GM23338 (cell line): ENCODE results near the gene MYO5B.

Experiments
- CREB1 ChIP-seq: fragments of 250-450 bp; sonication (Bioruptor Pico); IDR thresholded peaks from 2 replicates; pipeline ENCODE4 v1.5.0; 2020; ENCODE audit warnings: low read depth, mild to moderate bottlenecking, moderate library complexity
- CTCF ChIP-seq, 2 experiments: fragments of 200-600 bp in 1 of 2; sonication (generic) in 1 of 2; conservative IDR thresholded peaks; 2 replicates each; pipeline versions ENCODE4 v1.5.1 to v1.6.1; 2016 to 2017; ENCODE audit warnings: antibody characterized with exemption in 2 of 2, low read depth in 2 of 2, mild to moderate bottlenecking in 2 of 2, moderate library complexity in 1 of 2
- ETS1 ChIP-seq: IDR thresholded peaks from 2 replicates; pipeline ENCODE4 v1.6.1; 2016; ENCODE audit warnings: antibody characterized with exemption
- EZH2 ChIP-seq: fragments of 200-600 bp; sonication (generic); IDR thresholded peaks from one replicate; pipeline ENCODE4 v1.8.0; 2017; ENCODE audit warnings: antibody characterized with exemption, mild to moderate bottlenecking, low read depth; ENCODE audit not compliant: unreplicated experiment
- EZH2phosphoT487 ChIP-seq: fragments of 200-600 bp; sonication (generic); IDR thresholded peaks from one replicate; pipeline ENCODE4 v1.8.1; 2018; ENCODE audit warnings: antibody characterized with exemption; ENCODE audit not compliant: unreplicated experiment
- NANOG ChIP-seq: IDR thresholded peaks from 2 replicates; pipeline ENCODE4 v1.6.1; 2016; ENCODE audit warnings: antibody characterized with exemption, borderline replicate concordance
- POLR2AphosphoS5 ChIP-seq: IDR thresholded peaks from 2 replicates; pipeline ENCODE4 v1.6.1; 2016; ENCODE audit warnings: antibody characterized with exemption, low read depth
- REST ChIP-seq: IDR thresholded peaks from one replicate; pipeline ENCODE4 v1.6.1; 2018; ENCODE audit warnings: antibody characterized with exemption; ENCODE audit not compliant: unreplicated experiment
- STAT1 ChIP-seq: IDR thresholded peaks from one replicate; pipeline ENCODE4 v1.6.1; 2016; ENCODE audit warnings: antibody characterized with exemption; ENCODE audit not compliant: unreplicated experiment
- ZNF114 ChIP-seq: fragments of 250-450 bp; sonication (Bioruptor Pico); IDR thresholded peaks from 2 replicates; pipeline ENCODE4 v1.5.0; 2020; ENCODE audit warnings: mild to moderate bottlenecking, moderate library complexity
- ZNF331 ChIP-seq: fragments of 250-450 bp; sonication (Bioruptor Pico); IDR thresholded peaks from 2 replicates; pipeline ENCODE4 v1.5.0; 2020; ENCODE audit warnings: low read depth, mild to moderate bottlenecking, moderate library complexity
- TF ChIP-seq, protein P1 (sequence below): fragments of 250-450 bp; sonication (Bioruptor Pico); IDR thresholded peaks from 2 replicates; pipeline ENCODE4 v1.5.0; 2020; ENCODE audit warnings: mild to moderate bottlenecking, moderate library complexity

GRCh38 chr18:50113726-50114125, 81.2 kb downstream of the MYO5B start:
- TF ChIP-seq CTCF (conservative IDR thresholded peaks at IDR 0.05; ENCODE audit: low read depth in 2 of 2), result no peak
- TF ChIP-seq EZH2, result no peak
- TF ChIP-seq ETS1, result no peak
- TF ChIP-seq REST, result no peak
- no peak for TF ChIP-seq POLR2AphosphoS5
- TF ChIP-seq, protein P1, sequence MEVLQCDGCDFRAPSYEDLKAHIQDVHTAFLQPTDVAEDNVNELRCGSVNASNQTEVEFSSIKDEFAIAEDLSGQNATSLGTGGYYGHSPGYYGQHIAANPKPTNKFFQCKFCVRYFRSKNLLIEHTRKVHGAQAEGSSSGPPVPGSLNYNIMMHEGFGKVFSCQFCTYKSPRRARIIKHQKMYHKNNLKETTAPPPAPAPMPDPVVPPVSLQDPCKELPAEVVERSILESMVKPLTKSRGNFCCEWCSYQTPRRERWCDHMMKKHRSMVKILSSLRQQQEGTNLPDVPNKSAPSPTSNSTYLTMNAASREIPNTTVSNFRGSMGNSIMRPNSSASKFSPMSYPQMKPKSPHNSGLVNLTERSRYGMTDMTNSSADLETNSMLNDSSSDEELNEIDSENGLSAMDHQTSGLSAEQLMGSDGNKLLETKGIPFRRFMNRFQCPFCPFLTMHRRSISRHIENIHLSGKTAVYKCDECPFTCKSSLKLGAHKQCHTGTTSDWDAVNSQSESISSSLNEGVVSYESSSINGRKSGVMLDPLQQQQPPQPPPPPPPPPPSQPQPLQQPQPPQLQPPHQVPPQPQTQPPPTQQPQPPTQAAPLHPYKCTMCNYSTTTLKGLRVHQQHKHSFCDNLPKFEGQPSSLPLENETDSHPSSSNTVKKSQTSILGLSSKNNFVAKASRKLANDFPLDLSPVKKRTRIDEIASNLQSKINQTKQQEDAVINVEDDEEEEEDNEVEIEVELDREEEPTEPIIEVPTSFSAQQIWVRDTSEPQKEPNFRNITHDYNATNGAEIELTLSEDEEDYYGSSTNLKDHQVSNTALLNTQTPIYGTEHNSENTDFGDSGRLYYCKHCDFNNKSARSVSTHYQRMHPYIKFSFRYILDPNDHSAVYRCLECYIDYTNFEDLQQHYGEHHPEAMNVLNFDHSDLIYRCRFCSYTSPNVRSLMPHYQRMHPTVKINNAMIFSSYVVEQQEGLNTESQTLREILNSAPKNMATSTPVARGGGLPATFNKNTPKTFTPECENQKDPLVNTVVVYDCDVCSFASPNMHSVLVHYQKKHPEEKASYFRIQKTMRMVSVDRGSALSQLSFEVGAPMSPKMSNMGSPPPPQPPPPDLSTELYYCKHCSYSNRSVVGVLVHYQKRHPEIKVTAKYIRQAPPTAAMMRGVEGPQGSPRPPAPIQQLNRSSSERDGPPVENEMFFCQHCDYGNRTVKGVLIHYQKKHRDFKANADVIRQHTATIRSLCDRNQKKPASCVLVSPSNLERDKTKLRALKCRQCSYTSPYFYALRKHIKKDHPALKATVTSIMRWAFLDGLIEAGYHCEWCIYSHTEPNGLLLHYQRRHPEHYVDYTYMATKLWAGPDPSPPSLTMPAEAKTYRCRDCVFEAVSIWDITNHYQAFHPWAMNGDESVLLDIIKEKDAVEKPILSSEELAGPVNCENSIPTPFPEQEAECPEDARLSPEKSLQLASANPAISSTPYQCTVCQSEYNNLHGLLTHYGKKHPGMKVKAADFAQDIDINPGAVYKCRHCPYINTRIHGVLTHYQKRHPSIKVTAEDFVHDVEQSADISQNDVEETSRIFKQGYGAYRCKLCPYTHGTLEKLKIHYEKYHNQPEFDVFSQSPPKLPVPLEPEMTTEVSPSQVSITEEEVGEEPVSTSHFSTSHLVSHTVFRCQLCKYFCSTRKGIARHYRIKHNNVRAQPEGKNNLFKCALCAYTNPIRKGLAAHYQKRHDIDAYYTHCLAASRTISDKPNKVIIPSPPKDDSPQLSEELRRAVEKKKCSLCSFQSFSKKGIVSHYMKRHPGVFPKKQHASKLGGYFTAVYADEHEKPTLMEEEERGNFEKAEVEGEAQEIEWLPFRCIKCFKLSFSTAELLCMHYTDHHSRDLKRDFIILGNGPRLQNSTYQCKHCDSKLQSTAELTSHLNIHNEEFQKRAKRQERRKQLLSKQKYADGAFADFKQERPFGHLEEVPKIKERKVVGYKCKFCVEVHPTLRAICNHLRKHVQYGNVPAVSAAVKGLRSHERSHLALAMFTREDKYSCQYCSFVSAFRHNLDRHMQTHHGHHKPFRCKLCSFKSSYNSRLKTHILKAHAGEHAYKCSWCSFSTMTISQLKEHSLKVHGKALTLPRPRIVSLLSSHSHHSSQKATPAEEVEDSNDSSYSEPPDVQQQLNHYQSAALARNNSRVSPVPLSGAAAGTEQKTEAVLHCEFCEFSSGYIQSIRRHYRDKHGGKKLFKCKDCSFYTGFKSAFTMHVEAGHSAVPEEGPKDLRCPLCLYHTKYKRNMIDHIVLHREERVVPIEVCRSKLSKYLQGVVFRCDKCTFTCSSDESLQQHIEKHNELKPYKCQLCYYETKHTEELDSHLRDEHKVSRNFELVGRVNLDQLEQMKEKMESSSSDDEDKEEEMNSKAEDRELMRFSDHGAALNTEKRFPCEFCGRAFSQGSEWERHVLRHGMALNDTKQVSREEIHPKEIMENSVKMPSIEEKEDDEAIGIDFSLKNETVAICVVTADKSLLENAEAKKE, result no peak
- no peak for TF ChIP-seq NANOG
- TF ChIP-seq EZH2phosphoT487, result no peak
- TF ChIP-seq ZNF114 (CRISPR knock-in tag), result no peak
- TF ChIP-seq ZNF331, result no peak
- no peak for TF ChIP-seq STAT1
- TF ChIP-seq CREB1 (CRISPR knock-in tag), result no peak
